Large intestine (tissue), 3 donors: Measurements from ENCODE around the gene CPA1. TPM values are rescaled to one million over a fixed set of nuclear protein-coding genes. Genes with fewer than 3 reads are reported as not detected.
"Not testable (repeated sequence)": the region's sequence is repeated elsewhere in the genome, so short reads cannot be mapped to it uniquely, and the experiment has no call there.

ENCODE experiments used
- DNase-seq, 2 donors: peaks; one replicate each; pipeline versions ENCODE4 v3.0.0 to v3.0.0-alpha.2; 2013
- H3K27ac ChIP-seq: one replicate; pipeline ENCODE4 v1.5.1; 2013; ENCODE audit warnings: low read length
- H3K27me3 ChIP-seq: 2 replicates; pipeline ENCODE4 v1.6.1; 2013; ENCODE audit warnings: low read length; ENCODE audit not compliant: control insufficient read depth, insufficient read depth
- H3K36me3 ChIP-seq: 2 replicates; pipeline ENCODE4 v1.6.1; 2013; ENCODE audit warnings: low read length; ENCODE audit not compliant: control insufficient read depth, insufficient read depth
- H3K4me1 ChIP-seq: one replicate; pipeline ENCODE4 v1.6.1; 2013; ENCODE audit warnings: low read length; ENCODE audit not compliant: control insufficient read depth, insufficient read depth
- H3K4me3 ChIP-seq: one replicate; pipeline ENCODE4 v1.5.1; 2013; ENCODE audit warnings: low read length
- H3K9me3 ChIP-seq: one replicate; pipeline ENCODE4 v1.6.1; 2013; ENCODE audit warnings: mild to moderate bottlenecking, low read depth, low read length, moderate library complexity; ENCODE audit not compliant: control insufficient read depth
- WGBS: methylation state at CpG from one replicate; pipeline ENCODE4 v1.1.5; 2013; ENCODE audit warnings: low lambda C conversion rate; ENCODE audit not compliant: insufficient coverage; 5-methylcytosine and 5-hydroxymethylcytosine counted together
- polyA plus RNA-seq: library from polyadenylated mRNA; unstranded; fragments of 120-200 nt; gene quantifications from one replicate; pipeline ENCODE4 v1.2.1, GENCODE V29; 2013

Gene CPA1
- polyA plus RNA-seq, 1 donor, result 2.1 TPM

- no CpG with 5 or more reads among the region's 1 CpG for WGBS
- H3K9me3 ChIP-seq, H3K27me3 ChIP-seq, H3K36me3 ChIP-seq, DNase-seq, H3K4me3 ChIP-seq, H3K27ac ChIP-seq: not testable (repeated sequence)
- peaks cover 48% of the 10 kb centered on the region for H3K4me1 ChIP-seq
These were observed 3.8 kb upstream of the CPA1 start for GRCh38 chr7:130376461-130376860.

- no peaks in the 10 kb centered on the region for H3K36me3 ChIP-seq
- H3K4me1 ChIP-seq, result peaks cover 43% of the 10 kb centered on the region
- no peak overlapping the region for H3K4me3 ChIP-seq
- H3K27ac ChIP-seq, result no peak overlapping the region
- H3K27me3 ChIP-seq, result no peaks in the 10 kb centered on the region
- peaks cover 12% of the 10 kb centered on the region for H3K9me3 ChIP-seq
- DNase-seq, result no peak
- no CpG with 5 or more reads among the region's 6 CpGs for WGBS
These were observed 3.1 kb upstream of the CPA1 start for GRCh38 chr7:130377178-130377577.

- H3K27me3 ChIP-seq, result no peaks in the 10 kb centered on the region
These were observed 1.3 kb upstream of the CPA1 start for GRCh38 chr7:130379019-130379418.

GRCh38 chr7:130379532-130379920 lies 768 bp upstream of the CPA1 start:
- no peak overlapping the region for H3K4me3 ChIP-seq
- peaks cover 20% of the 10 kb centered on the region for H3K4me1 ChIP-seq
- H3K36me3 ChIP-seq, result no peaks in the 10 kb centered on the region
- no CpG with 5 or more reads among the region's 10 CpGs for WGBS
- peaks cover 12% of the 10 kb centered on the region for H3K9me3 ChIP-seq
- H3K27ac ChIP-seq, result no peak overlapping the region
- DNase-seq, result no peak
- no peaks in the 10 kb centered on the region for H3K27me3 ChIP-seq

More at GRCh38 chr7:130379019-130379418, 1.3 kb upstream of the CPA1 start:
- Histone ChIP-seq H3K27ac (no peak overlapping the region), H3K4me1 (peaks cover 25% of the 10 kb centered on the region), H3K9me3 (peaks cover 12% of the 10 kb centered on the region), H3K36me3 (no peaks in the 10 kb centered on the region), H3K4me3 (no peak overlapping the region)
- no CpG with 5 or more reads among the region's 7 CpGs for WGBS
- DNase-seq, result no peak

GRCh38 chr7:130380861-130381455 lies 664 bp downstream of the CPA1 start:
- Histone ChIP-seq H3K4me1 (peaks cover 19% of the 10 kb centered on the region), H3K27ac (no peak overlapping the region), H3K9me3 (peaks cover 12% of the 10 kb centered on the region), H3K36me3 (no peaks in the 10 kb centered on the region), H3K27me3 (no peaks in the 10 kb centered on the region), H3K4me3 (no peak overlapping the region)
- no peak for DNase-seq
- WGBS, result 83% methylated on average over 1 of the region's 7 CpGs

- Histone ChIP-seq H3K9me3 (peaks cover 12% of the 10 kb centered on the region), H3K36me3 (no peaks in the 10 kb centered on the region), H3K27me3 (no peaks in the 10 kb centered on the region), H3K4me1 (peaks cover 19% of the 10 kb centered on the region), H3K27ac (no peak overlapping the region), H3K4me3 (no peak overlapping the region)
- DNase-seq, result no peak
- WGBS, result 100% methylated on average over 1 of the region's 41 CpGs
These were observed 1.4 kb downstream of the CPA1 start for GRCh38 chr7:130381468-130382312.

- peaks cover 19% of the 10 kb centered on the region for H3K4me1 ChIP-seq
- H3K27me3 ChIP-seq, result no peaks in the 10 kb centered on the region
- no peak overlapping the region for H3K27ac ChIP-seq
- no peak overlapping the region for H3K4me3 ChIP-seq
- H3K36me3 ChIP-seq, result no peaks in the 10 kb centered on the region
- H3K9me3 ChIP-seq, result peaks cover 5% of the 10 kb centered on the region
- no peak for DNase-seq
- WGBS, result no CpG with 5 or more reads among the region's 18 CpGs
These were observed 3.1 kb downstream of the CPA1 start for GRCh38 chr7:130383187-130383980.

- no peaks in the 10 kb centered on the region for H3K27me3 ChIP-seq
- H3K4me3 ChIP-seq, result no peak overlapping the region
- no CpG with 5 or more reads among the region's 10 CpGs for WGBS
- DNase-seq, result no peak
- H3K4me1 ChIP-seq, result peaks cover 18% of the 10 kb centered on the region
- H3K9me3 ChIP-seq, result peaks cover 5% of the 10 kb centered on the region
- H3K27ac ChIP-seq, result no peak overlapping the region
- no peaks in the 10 kb centered on the region for H3K36me3 ChIP-seq
These were observed 4.1 kb downstream of the CPA1 start for GRCh38 chr7:130384371-130384801.

- no peaks in the 10 kb centered on the region for H3K27me3 ChIP-seq
- H3K4me1 ChIP-seq, result peaks cover 15% of the 10 kb centered on the region
- no peak for DNase-seq
- no peak overlapping the region for H3K27ac ChIP-seq
- H3K36me3 ChIP-seq, result no peaks in the 10 kb centered on the region
- no peak overlapping the region for H3K4me3 ChIP-seq
- no CpG with 5 or more reads among the region's 13 CpGs for WGBS
- peaks cover 5% of the 10 kb centered on the region for H3K9me3 ChIP-seq
These were observed 4.7 kb downstream of the CPA1 start for GRCh38 chr7:130384841-130385599.

- Histone ChIP-seq H3K4me1 (peaks cover 9% of the 10 kb centered on the region), H3K4me3 (no peak overlapping the region), H3K9me3 (peaks cover 5% of the 10 kb centered on the region), H3K36me3 (no peaks in the 10 kb centered on the region), H3K27ac (no peak overlapping the region), H3K27me3 (no peaks in the 10 kb centered on the region)
- no peak for DNase-seq
- no CpG with 5 or more reads among the region's 6 CpGs for WGBS
These were observed 5.3 kb downstream of the CPA1 start for GRCh38 chr7:130385600-130386066.
